ENCODE data around the gene C11orf52.

DNA sequence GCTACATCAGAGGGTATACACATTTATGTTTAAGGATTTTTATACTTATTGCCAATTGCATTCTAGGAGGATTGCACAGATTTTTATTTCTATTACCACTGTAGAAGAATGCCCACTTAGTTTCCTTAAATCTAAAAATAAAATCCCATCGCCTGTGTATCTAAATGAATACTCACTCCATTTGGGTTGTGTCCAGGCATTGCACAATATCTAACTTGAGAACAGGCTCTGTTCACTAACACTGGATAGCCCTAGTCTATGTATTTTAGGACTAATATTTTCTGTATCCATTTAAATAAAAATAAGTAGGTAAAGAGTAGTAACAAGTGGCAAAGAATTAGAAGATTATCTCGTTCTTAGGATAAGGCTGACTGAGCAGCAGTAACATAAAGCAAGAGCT lies 4.1 kb downstream of the C11orf52 start:
- TF ChIP-seq CTCF (IDR thresholded peaks at IDR 0.05) (no peak), POLR2A (IDR thresholded peaks at IDR 0.05; ENCODE audit: low read length) (no peak), NFE2L2 (conservative IDR thresholded peaks at IDR 0.05; ENCODE audit: low read length) (no peak), EHF (CRISPR knock-in tag; IDR thresholded peaks at IDR 0.05) (no peak), POLR2AphosphoS2 (conservative IDR thresholded peaks at IDR 0.05; ENCODE audit: low read length) (no peak), JUN (IDR thresholded peaks at IDR 0.05) (no peak), MYC (IDR thresholded peaks at IDR 0.05; ENCODE audit: borderline replicate concordance, low read length) (no peak), KDM1A (IDR thresholded peaks at IDR 0.05; ENCODE audit: low read depth) (no peak), CBX2 (IDR thresholded peaks at IDR 0.05; ENCODE audit: borderline replicate concordance, low read depth) (no peak)
- TF ChIP-seq, protein P1, sequence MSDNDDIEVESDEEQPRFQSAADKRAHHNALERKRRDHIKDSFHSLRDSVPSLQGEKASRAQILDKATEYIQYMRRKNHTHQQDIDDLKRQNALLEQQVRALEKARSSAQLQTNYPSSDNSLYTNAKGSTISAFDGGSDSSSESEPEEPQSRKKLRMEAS (IDR thresholded peaks at IDR 0.05), result no peak
- TF ChIP-seq, protein P2, sequence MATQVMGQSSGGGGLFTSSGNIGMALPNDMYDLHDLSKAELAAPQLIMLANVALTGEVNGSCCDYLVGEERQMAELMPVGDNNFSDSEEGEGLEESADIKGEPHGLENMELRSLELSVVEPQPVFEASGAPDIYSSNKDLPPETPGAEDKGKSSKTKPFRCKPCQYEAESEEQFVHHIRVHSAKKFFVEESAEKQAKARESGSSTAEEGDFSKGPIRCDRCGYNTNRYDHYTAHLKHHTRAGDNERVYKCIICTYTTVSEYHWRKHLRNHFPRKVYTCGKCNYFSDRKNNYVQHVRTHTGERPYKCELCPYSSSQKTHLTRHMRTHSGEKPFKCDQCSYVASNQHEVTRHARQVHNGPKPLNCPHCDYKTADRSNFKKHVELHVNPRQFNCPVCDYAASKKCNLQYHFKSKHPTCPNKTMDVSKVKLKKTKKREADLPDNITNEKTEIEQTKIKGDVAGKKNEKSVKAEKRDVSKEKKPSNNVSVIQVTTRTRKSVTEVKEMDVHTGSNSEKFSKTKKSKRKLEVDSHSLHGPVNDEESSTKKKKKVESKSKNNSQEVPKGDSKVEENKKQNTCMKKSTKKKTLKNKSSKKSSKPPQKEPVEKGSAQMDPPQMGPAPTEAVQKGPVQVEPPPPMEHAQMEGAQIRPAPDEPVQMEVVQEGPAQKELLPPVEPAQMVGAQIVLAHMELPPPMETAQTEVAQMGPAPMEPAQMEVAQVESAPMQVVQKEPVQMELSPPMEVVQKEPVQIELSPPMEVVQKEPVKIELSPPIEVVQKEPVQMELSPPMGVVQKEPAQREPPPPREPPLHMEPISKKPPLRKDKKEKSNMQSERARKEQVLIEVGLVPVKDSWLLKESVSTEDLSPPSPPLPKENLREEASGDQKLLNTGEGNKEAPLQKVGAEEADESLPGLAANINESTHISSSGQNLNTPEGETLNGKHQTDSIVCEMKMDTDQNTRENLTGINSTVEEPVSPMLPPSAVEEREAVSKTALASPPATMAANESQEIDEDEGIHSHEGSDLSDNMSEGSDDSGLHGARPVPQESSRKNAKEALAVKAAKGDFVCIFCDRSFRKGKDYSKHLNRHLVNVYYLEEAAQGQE (IDR thresholded peaks at IDR 0.05), result no peak
